Esophagus muscularis mucosa (tissue), 4 donors: ENCODE measurements around the gene RBPJL. TPM values are rescaled to one million over a fixed set of nuclear protein-coding genes. Genes with fewer than 3 reads are reported as not detected.
A peak's percentile ranks its signal among the peaks of the same experiment; 100 is the strongest.

Source experiments
- DNase-seq: peaks from one replicate; pipeline ENCODE4 v3.0.0-alpha.2; 2017; ENCODE audit errors: extremely low spot score
- H3K27ac ChIP-seq, 4 donors: fragments of 200-600 bp; sonication (generic); replicated peaks in 1 of 4; 1 replicate in 3 of 4; 2 replicates in 1 of 4; pipeline ENCODE4 v1.5.1; 2016 to 2019; ENCODE audit warnings: mild to moderate bottlenecking in 1 of 4
- H3K27me3 ChIP-seq, 4 donors: fragments of 200-600 bp; sonication (generic); one replicate each; pipeline versions ENCODE4 v1.5.1 to v1.6.0; 2016 to 2019
- H3K36me3 ChIP-seq, 4 donors: fragments of 200-600 bp; sonication (generic); one replicate each; pipeline ENCODE4 v1.5.1; 2016 to 2019
- H3K4me1 ChIP-seq, 4 donors: fragments of 200-600 bp; sonication (generic); one replicate each; pipeline ENCODE4 v1.5.1; 2016 to 2019
- H3K4me3 ChIP-seq, 4 donors: fragments of 200-600 bp; sonication (generic); 1 replicate in 2 of 4; 2 replicates in 2 of 4; pipeline ENCODE4 v1.5.1; 2016 to 2019; ENCODE audit warnings: mild to moderate bottlenecking in 4 of 4, moderate library complexity in 1 of 4
- H3K9me3 ChIP-seq, 4 donors: fragments of 200-600 bp; sonication (generic); 1 replicate in 3 of 4; 2 replicates in 1 of 4; pipeline ENCODE4 v1.5.1; 2016 to 2019
- CTCF ChIP-seq, 3 experiments: fragments of 200-600 bp in 2 of 3; fragments of 450-650 bp in 1 of 3; sonication (generic) in 2 of 3; IDR thresholded peaks; one replicate each; pipeline ENCODE4 v1.5.1; 2017 to 2019; ENCODE audit warnings: antibody characterized with exemption in 3 of 3, mild to moderate bottlenecking in 2 of 3, moderate library complexity in 1 of 3
- EP300 ChIP-seq: sonication (generic); formaldehyde crosslinking; IDR thresholded peaks from one replicate; pipeline ENCODE4 v1.6.1; 2017; ENCODE audit warnings: antibody characterized with exemption
- POLR2A ChIP-seq: fragments of 450-650 bp; IDR thresholded peaks from one replicate; pipeline ENCODE4 v1.6.1; 2017; ENCODE audit warnings: antibody characterized with exemption, moderate library complexity, mild to moderate bottlenecking, low read depth
- POLR2AphosphoS5 ChIP-seq, 2 donors: sonication (generic); formaldehyde crosslinking; IDR thresholded peaks; one replicate each; pipeline ENCODE4 v1.6.1; 2017; ENCODE audit warnings: antibody characterized with exemption in 2 of 2
- WGBS: methylation state at CpG from one replicate; pipeline ENCODE4 v1.1.5; 2018; 5-methylcytosine and 5-hydroxymethylcytosine counted together
- intact Hi-C: fragments of 100-400 bp; cut with DNase I; formaldehyde crosslinking; loops from one replicate; pipeline ENCODE4 v1.15.1; 2023
- total RNA-seq, 4 donors: library from RNA; depleted of rRNA; stranded (reverse); fragments of >200 nt; gene quantifications; one replicate each; pipeline versions ENCODE4 v1.1.0 to v1.2.1, GENCODE V29; 2016

Gene RBPJL
- total RNA-seq, 4 donors from 2014 or later = not detected

GRCh38 chr20:45337367-45338120, 30.9 kb downstream of the RBPJL start:
- peaks cover 54 to 75% (median 69%) of the 10 kb centered on the region in 4 donors for H3K4me1 ChIP-seq
- WGBS = 49% methylated on average over 15 of the region's 15 CpGs
- intact Hi-C loops = no loop called here

GRCh38 chr20:45338121-45339030, 31.7 kb downstream of the RBPJL start:
- TF ChIP-seq POLR2A (no peak), CTCF (IDR thresholded peaks at IDR 0.05) (no peak)
- H3K27ac ChIP-seq = peak overlapping the region; percentile 93 to 97 (median 96)
- no peaks in the 10 kb centered on the region for H3K9me3 ChIP-seq
- WGBS = 84% methylated on average over 11 of the region's 11 CpGs
- no peak for DNase-seq
- H3K4me3 ChIP-seq = peak overlapping the region in 2 of 4 donors; percentile 5
- H3K27me3 ChIP-seq = no peaks in the 10 kb centered on the region
- peaks cover 0 to 35% (median 20%) of the 10 kb centered on the region in 4 donors for H3K36me3 ChIP-seq
- H3K4me1 ChIP-seq = peaks cover 62 to 83% (median 77%) of the 10 kb centered on the region in 4 donors
- intact Hi-C loops = no loop called here

More at GRCh38 chr20:45337367-45338120, 30.9 kb downstream of the RBPJL start:
- Histone ChIP-seq H3K4me3 (peak overlapping the region in 2 of 4 donors; percentile 5), H3K27me3 (no peaks in the 10 kb centered on the region), H3K9me3 (no peaks in the 10 kb centered on the region), H3K36me3 (peaks cover 6 to 44% (median 28%) of the 10 kb centered on the region in 4 donors), H3K27ac (peak overlapping the region; percentile 93 to 97 (median 96))
- no peak for DNase-seq
- TF ChIP-seq EP300 (peak; percentile 28), CTCF (IDR thresholded peaks at IDR 0.05) (no peak), POLR2AphosphoS5 (IDR thresholded peaks at IDR 0.05) (peak; percentile 54 to 81)

GRCh38 chr20:45339084-45339483, 32.4 kb downstream of the RBPJL start:
- DNase-seq = no peak
- Histone ChIP-seq H3K36me3 (peaks cover 0 to 30% (median 18%) of the 10 kb centered on the region in 4 donors), H3K27me3 (no peaks in the 10 kb centered on the region), H3K4me1 (peaks cover 69 to 90% (median 84%) of the 10 kb centered on the region in 4 donors), H3K4me3 (no peak overlapping the region), H3K27ac (peak overlapping the region; percentile 93 to 97 (median 96)), H3K9me3 (no peaks in the 10 kb centered on the region)
- intact Hi-C loops = no loop called here
- WGBS = 80% methylated on average over 6 of the region's 6 CpGs
- TF ChIP-seq EP300 (no peak), CTCF (IDR thresholded peaks at IDR 0.05) (no peak), POLR2AphosphoS5 (IDR thresholded peaks at IDR 0.05) (no peak), POLR2A (no peak)

GRCh38 chr20:45339799-45340198, 33.2 kb downstream of the RBPJL start:
- WGBS = 87% methylated on average over 2 of the region's 2 CpGs
- no peak for DNase-seq
- peak overlapping the region; percentile 93 to 97 (median 96) for H3K27ac ChIP-seq
- H3K9me3 ChIP-seq = no peaks in the 10 kb centered on the region
- peaks cover 73 to 97% (median 91%) of the 10 kb centered on the region in 4 donors for H3K4me1 ChIP-seq
- no peak for TF ChIP-seq POLR2AphosphoS5 (IDR thresholded peaks at IDR 0.05)
- TF ChIP-seq CTCF (IDR thresholded peaks at IDR 0.05) = no peak
- TF ChIP-seq POLR2A = no peak
- TF ChIP-seq EP300 = no peak
- intact Hi-C loops = no loop called here
- no peak overlapping the region for H3K4me3 ChIP-seq
- H3K36me3 ChIP-seq = peaks cover 0 to 23% (median 13%) of the 10 kb centered on the region in 4 donors
- no peaks in the 10 kb centered on the region for H3K27me3 ChIP-seq
